Gastroesophageal sphincter (tissue), 4 donors: ENCODE measurements around the gene AZIN2. TPM values are rescaled to one million over a fixed set of nuclear protein-coding genes. Genes with fewer than 3 reads are reported as not detected.

ENCODE experiments used
- ATAC-seq: fragments of 150-250 bp; one replicate; pipeline ENCODE4 v1.9.1; 2016; ENCODE audit warnings: mild to moderate bottlenecking, moderate library complexity
- H3K27ac ChIP-seq, 4 donors: fragments of 200-600 bp; sonication (generic) in 3 of 4; 1 replicate in 3 of 4; 2 replicates in 1 of 4; pipeline ENCODE4 v1.5.1; 2016 to 2019
- H3K27me3 ChIP-seq: fragments of 200-600 bp; sonication (generic); one replicate; pipeline ENCODE4 v1.5.1; 2019
- H3K36me3 ChIP-seq, 2 donors: fragments of 200-600 bp; sonication (generic); one replicate each; pipeline ENCODE4 v1.5.1; 2019; ENCODE audit warnings: control low read depth in 1 of 2
- H3K4me1 ChIP-seq, 3 donors: fragments of 200-600 bp; sonication (generic); 1 replicate in 2 of 3; 2 replicates in 1 of 3; pipeline ENCODE4 v1.5.1; 2016 to 2019; ENCODE audit warnings: control low read depth in 2 of 3
- H3K4me3 ChIP-seq, 2 donors: fragments of 200-600 bp; sonication (generic); one replicate each; pipeline ENCODE4 v1.5.1; 2019; ENCODE audit warnings: mild to moderate bottlenecking in 1 of 2, moderate library complexity in 1 of 2
- H3K9me3 ChIP-seq, 3 donors: fragments of 200-600 bp; sonication (generic); one replicate each; pipeline ENCODE4 v1.5.1; 2017 to 2019; ENCODE audit warnings: control low read depth in 2 of 3
- EP300 ChIP-seq: sonication (generic); formaldehyde crosslinking; IDR thresholded peaks from one replicate; pipeline ENCODE4 v1.6.1; 2017; ENCODE audit warnings: antibody characterized with exemption, mild to moderate bottlenecking
- POLR2A ChIP-seq, 2 donors: fragments of 450-650 bp; IDR thresholded peaks; one replicate each; pipeline ENCODE4 v1.6.1; 2017; ENCODE audit warnings: antibody characterized with exemption in 2 of 2, mild to moderate bottlenecking in 2 of 2, moderate library complexity in 1 of 2
- POLR2AphosphoS5 ChIP-seq: sonication (generic); formaldehyde crosslinking; IDR thresholded peaks from one replicate; pipeline ENCODE4 v1.6.1; 2017; ENCODE audit warnings: antibody characterized with exemption
- WGBS, 2 donors: methylation state at CpG; one replicate each; pipeline ENCODE4 v1.1.5; 2018; ENCODE audit warnings: low coverage in 1 of 2; 5-methylcytosine and 5-hydroxymethylcytosine counted together
- total RNA-seq, 4 donors: library from RNA; depleted of rRNA; stranded (reverse); fragments of >200 nt; gene quantifications; one replicate each; pipeline ENCODE4 v1.1.0, GENCODE V29; 2016
- TF ChIP-seq, protein P1 (sequence below), 4 experiments: fragments of 200-600 bp in 2 of 4; fragments of 450-650 bp in 2 of 4; sonication (generic) in 1 of 4; IDR thresholded peaks; one replicate each; pipeline ENCODE4 v1.5.1; 2017 to 2019; ENCODE audit warnings: antibody characterized with exemption in 4 of 4, mild to moderate bottlenecking in 2 of 4, moderate library complexity in 2 of 4

AZIN2 gene
- total RNA-seq, 4 donors from 2014 or later, result 0.31 to 6.4 (median 2.8) TPM

- no peaks in the 10 kb centered on the region for H3K9me3 ChIP-seq
- ATAC-seq, result no peak
- TF ChIP-seq EP300, result no peak
- TF ChIP-seq POLR2AphosphoS5, result no peak
- TF ChIP-seq POLR2A (IDR thresholded peaks at IDR 0.05), result no peak
- TF ChIP-seq, protein P1, sequence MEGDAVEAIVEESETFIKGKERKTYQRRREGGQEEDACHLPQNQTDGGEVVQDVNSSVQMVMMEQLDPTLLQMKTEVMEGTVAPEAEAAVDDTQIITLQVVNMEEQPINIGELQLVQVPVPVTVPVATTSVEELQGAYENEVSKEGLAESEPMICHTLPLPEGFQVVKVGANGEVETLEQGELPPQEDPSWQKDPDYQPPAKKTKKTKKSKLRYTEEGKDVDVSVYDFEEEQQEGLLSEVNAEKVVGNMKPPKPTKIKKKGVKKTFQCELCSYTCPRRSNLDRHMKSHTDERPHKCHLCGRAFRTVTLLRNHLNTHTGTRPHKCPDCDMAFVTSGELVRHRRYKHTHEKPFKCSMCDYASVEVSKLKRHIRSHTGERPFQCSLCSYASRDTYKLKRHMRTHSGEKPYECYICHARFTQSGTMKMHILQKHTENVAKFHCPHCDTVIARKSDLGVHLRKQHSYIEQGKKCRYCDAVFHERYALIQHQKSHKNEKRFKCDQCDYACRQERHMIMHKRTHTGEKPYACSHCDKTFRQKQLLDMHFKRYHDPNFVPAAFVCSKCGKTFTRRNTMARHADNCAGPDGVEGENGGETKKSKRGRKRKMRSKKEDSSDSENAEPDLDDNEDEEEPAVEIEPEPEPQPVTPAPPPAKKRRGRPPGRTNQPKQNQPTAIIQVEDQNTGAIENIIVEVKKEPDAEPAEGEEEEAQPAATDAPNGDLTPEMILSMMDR (IDR thresholded peaks at IDR 0.05), result no peak
- H3K4me1 ChIP-seq, result peaks cover 0 to 27% (median 9%) of the 10 kb centered on the region in 3 donors
- H3K4me3 ChIP-seq, result no peak overlapping the region
- no peaks in the 10 kb centered on the region for H3K27me3 ChIP-seq
- WGBS, 2 donors, result 44 to 66% methylated on average over 6 of the region's 9 CpGs
- H3K36me3 ChIP-seq, result peaks cover 0 to 14% of the 10 kb centered on the region in 2 donors
- H3K27ac ChIP-seq, result no peak overlapping the region
Measured at GRCh38 chr1:33140153-33141149, 59.5 kb downstream of the AZIN2 start.

GRCh38 chr1:33141216-33141615 lies 60.3 kb downstream of the AZIN2 start:
- 82% methylated on average over 2 of the region's 2 CpGs; no CpG with 5 or more reads in 1 of the 2 donors for WGBS, 2 donors
- H3K4me1 ChIP-seq, result peaks cover 0 to 27% (median 9%) of the 10 kb centered on the region in 3 donors
- no peak for ATAC-seq
- H3K27ac ChIP-seq, result no peak overlapping the region
- no peak overlapping the region for H3K4me3 ChIP-seq
- peaks cover 0 to 22% of the 10 kb centered on the region in 2 donors for H3K36me3 ChIP-seq
- H3K27me3 ChIP-seq, result no peaks in the 10 kb centered on the region
- TF ChIP-seq POLR2A (IDR thresholded peaks at IDR 0.05) (no peak), POLR2AphosphoS5 (no peak), EP300 (no peak)
- TF ChIP-seq, protein P1 (IDR thresholded peaks at IDR 0.05), result no peak
- H3K9me3 ChIP-seq, result no peaks in the 10 kb centered on the region

DNA sequence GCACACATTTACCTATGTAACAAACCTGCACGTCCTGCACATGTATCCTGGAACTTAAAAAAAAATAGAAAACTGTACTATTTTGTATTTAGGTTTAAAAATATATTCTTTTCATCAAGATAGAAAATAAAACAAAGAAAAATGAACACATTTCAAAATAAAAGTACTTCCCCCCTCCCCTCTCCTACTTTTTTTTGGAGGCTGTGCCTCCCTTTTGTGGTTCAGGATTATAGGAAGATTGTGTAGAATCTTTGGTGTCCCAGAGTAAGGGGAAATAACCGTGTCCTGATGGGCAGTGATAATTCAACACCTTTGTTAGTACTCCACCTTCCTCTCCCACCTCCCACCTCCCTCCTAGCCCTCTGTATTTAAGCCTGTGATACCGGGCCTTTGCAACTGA lies 60.8 kb downstream of the AZIN2 start:
- peak overlapping the region in 2 of 4 donors; percentile 2 to 27 for H3K27ac ChIP-seq
- no peak overlapping the region for H3K4me3 ChIP-seq
- H3K9me3 ChIP-seq, result no peaks in the 10 kb centered on the region
- 62 to 87% methylated on average over 2 of the region's 3 CpGs for WGBS, 2 donors
- H3K4me1 ChIP-seq, result peaks cover 0 to 27% (median 9%) of the 10 kb centered on the region in 3 donors
- TF ChIP-seq POLR2A (IDR thresholded peaks at IDR 0.05), result no peak
- H3K27me3 ChIP-seq, result no peaks in the 10 kb centered on the region
- no peak for ATAC-seq
- H3K36me3 ChIP-seq, result peaks cover 0 to 27% of the 10 kb centered on the region in 2 donors

DNA sequence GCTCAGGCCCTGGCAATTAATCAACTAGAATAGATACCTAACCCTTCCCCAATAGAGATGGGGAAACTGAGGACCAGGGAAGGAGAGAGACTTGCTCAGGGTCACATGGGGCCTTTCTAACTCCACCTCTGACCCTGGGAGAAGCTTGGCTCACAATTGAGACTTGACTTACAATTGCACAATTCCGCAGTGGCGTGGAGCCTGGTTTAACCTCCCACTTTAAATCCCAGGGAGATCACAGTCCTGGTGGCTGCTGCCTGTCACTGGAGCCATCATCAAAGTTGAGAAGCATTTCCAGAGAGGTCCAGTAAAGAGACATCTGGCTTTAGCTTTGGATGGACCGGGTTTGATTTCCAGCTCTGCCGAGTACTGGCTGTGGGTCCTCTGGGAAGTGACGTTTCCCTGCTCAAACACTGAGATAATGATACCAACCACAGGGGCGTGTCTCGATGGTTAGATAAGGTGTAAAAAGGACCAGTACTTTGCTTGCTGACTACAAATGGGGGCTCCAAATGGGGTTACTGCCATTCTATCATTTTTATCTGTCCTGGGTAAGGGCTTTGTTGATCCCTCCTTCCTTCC lies 61.6 kb downstream of the AZIN2 start:
- Histone ChIP-seq H3K27ac (peak overlapping the region in 2 of 4 donors; percentile 2 to 51), H3K4me3 (no peak overlapping the region), H3K27me3 (no peaks in the 10 kb centered on the region), H3K9me3 (no peaks in the 10 kb centered on the region), H3K36me3 (peaks cover 0 to 35% of the 10 kb centered on the region in 2 donors), H3K4me1 (peaks cover 0 to 27% (median 9%) of the 10 kb centered on the region in 3 donors)
- ATAC-seq, result peak; percentile 45
- WGBS, 2 donors, result 40 to 69% methylated on average over 1 to 3 of the region's 7 CpGs
- TF ChIP-seq, protein P1 (IDR thresholded peaks at IDR 0.05), result no peak
- TF ChIP-seq POLR2AphosphoS5, result no peak
- TF ChIP-seq POLR2A (IDR thresholded peaks at IDR 0.05), result no peak
- TF ChIP-seq EP300, result no peak

DNA sequence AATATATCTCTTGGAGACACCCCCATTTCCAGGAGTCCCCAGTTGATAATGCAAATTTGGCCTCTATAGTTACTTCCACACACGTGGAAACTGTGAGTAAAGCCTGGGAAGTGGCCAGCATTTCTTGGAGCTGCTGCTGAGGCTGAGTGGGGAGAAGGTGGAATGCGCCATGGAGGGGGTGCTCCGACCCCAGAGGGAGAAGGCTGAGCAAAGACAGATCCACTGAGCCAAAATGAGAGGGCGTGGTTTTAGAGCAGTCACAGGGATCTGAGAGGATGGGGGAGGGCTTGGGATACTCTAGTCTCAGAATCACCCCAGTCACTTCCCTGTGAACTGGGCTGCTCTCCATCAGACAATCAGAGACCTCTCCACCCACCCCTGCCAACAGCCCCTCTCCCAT lies 62.2 kb downstream of the AZIN2 start:
- H3K27me3 ChIP-seq, result no peaks in the 10 kb centered on the region
- peaks cover 0 to 41% of the 10 kb centered on the region in 2 donors for H3K36me3 ChIP-seq
- TF ChIP-seq POLR2A (IDR thresholded peaks at IDR 0.05) (no peak), POLR2AphosphoS5 (no peak), EP300 (no peak)
- TF ChIP-seq, protein P1 (IDR thresholded peaks at IDR 0.05), result no peak
- 34 to 47% methylated on average over 2 to 4 of the region's 4 CpGs for WGBS, 2 donors
- peaks cover 0 to 27% (median 9%) of the 10 kb centered on the region in 3 donors for H3K4me1 ChIP-seq
- no peaks in the 10 kb centered on the region for H3K9me3 ChIP-seq
- H3K4me3 ChIP-seq, result no peak overlapping the region
- ATAC-seq, result no peak
- H3K27ac ChIP-seq, result peak overlapping the region in 2 of 4 donors; percentile 33 to 51
